ENCODE data around the gene NEURL1. TPM values are rescaled to one million over a fixed set of nuclear protein-coding genes. Genes with fewer than 3 reads are reported as not detected.

Gene NEURL1
- total RNA-seq, 3 donors from 2014 or later (not counting 1 experiment from before 2014, with no cell fraction given), result 0.95 to 8.5 (median 1.5) TPM

GRCh38 chr10:103449208-103450144 lies 44.0 kb upstream of the NEURL1 start:
- H3K9me3 ChIP-seq (ENCODE audit: control insufficient read depth, insufficient read depth, low read length), result no peaks in the 10 kb centered on the region
- TF ChIP-seq CTCF (IDR thresholded peaks at IDR 0.05), result no peak
- Mint-ChIP-seq H3K4me1 (peaks cover 60 to 76% of the 10 kb centered on the region in 2 donors), H3K27me3 (ENCODE audit: low read depth in 2 of 2) (no peaks in the 10 kb centered on the region), H3K4me3 (peak overlapping the region; percentile 96), H3K36me3 (peaks cover 15% of the 10 kb centered on the region), H3K27ac (peak overlapping the region; percentile 82 to 91), H3K9me3 (no peaks in the 10 kb centered on the region)
- H3K27ac ChIP-seq (ENCODE audit: low read length), result peak overlapping the region; percentile 21
- 83% methylated on average over 34 of the region's 34 CpGs for WGBS (ENCODE audit: insufficient coverage)
- no peak overlapping the region for H3K4me3 ChIP-seq (ENCODE audit: low read length)
- intact Hi-C loops (cut with micrococcal nuclease), result no loop called here
- no peak for DNase-seq
- H3K27me3 ChIP-seq (ENCODE audit: control insufficient read depth, insufficient read depth, low read length), result no peaks in the 10 kb centered on the region
- peaks cover 50% of the 10 kb centered on the region for H3K36me3 ChIP-seq (ENCODE audit: control insufficient read depth, insufficient read depth, low read length)
- H3K4me1 ChIP-seq (ENCODE audit: control insufficient read depth, insufficient read depth, low read length), result peaks cover 62% of the 10 kb centered on the region
- ATAC-seq, result no peak

GRCh38 chr10:103450201-103450695 lies 43.3 kb upstream of the NEURL1 start:
- Mint-ChIP-seq H3K27ac (peak overlapping the region; percentile 82 to 91), H3K4me1 (peaks cover 55 to 71% of the 10 kb centered on the region in 2 donors), H3K36me3 (peaks cover 15% of the 10 kb centered on the region), H3K4me3 (peak overlapping the region; percentile 96), H3K9me3 (no peaks in the 10 kb centered on the region), H3K27me3 (ENCODE audit: low read depth in 2 of 2) (no peaks in the 10 kb centered on the region)
- H3K4me3 ChIP-seq (ENCODE audit: low read length), result peak overlapping the region; percentile 85
- H3K36me3 ChIP-seq (ENCODE audit: control insufficient read depth, insufficient read depth, low read length), result peaks cover 42% of the 10 kb centered on the region
- no peak for TF ChIP-seq CTCF (IDR thresholded peaks at IDR 0.05)
- DNase-seq (no peak), ATAC-seq (no peak)
- H3K4me1 ChIP-seq (ENCODE audit: control insufficient read depth, insufficient read depth, low read length), result peaks cover 62% of the 10 kb centered on the region
- H3K27ac ChIP-seq (ENCODE audit: low read length), result peak overlapping the region; percentile 65
- H3K27me3 ChIP-seq (ENCODE audit: control insufficient read depth, insufficient read depth, low read length), result no peaks in the 10 kb centered on the region
- 84% methylated on average over 12 of the region's 12 CpGs for WGBS (ENCODE audit: insufficient coverage)
- intact Hi-C loops (cut with micrococcal nuclease), result no loop called here
- H3K9me3 ChIP-seq (ENCODE audit: control insufficient read depth, insufficient read depth, low read length), result no peaks in the 10 kb centered on the region

GRCh38 chr10:103451091-103451813 lies 42.3 kb upstream of the NEURL1 start:
- WGBS (ENCODE audit: insufficient coverage), result under 1% methylated on average over 14 of the region's 14 CpGs
- Mint-ChIP-seq H3K9me3 (no peaks in the 10 kb centered on the region), H3K36me3 (peaks cover 15% of the 10 kb centered on the region), H3K4me3 (peak overlapping the region; percentile 96), H3K4me1 (peaks cover 55 to 68% of the 10 kb centered on the region in 2 donors), H3K27ac (peak overlapping the region; percentile 82 to 91), H3K27me3 (ENCODE audit: low read depth in 2 of 2) (no peaks in the 10 kb centered on the region)
- peaks cover 32% of the 10 kb centered on the region for H3K36me3 ChIP-seq (ENCODE audit: control insufficient read depth, insufficient read depth, low read length)
- TF ChIP-seq CTCF (IDR thresholded peaks at IDR 0.05), result no peak
- ATAC-seq (peak; percentile 50 to 73 (median 58)), DNase-seq (peak; percentile 37 to 68)
- H3K4me1 ChIP-seq (ENCODE audit: control insufficient read depth, insufficient read depth, low read length), result peaks cover 62% of the 10 kb centered on the region
- H3K4me3 ChIP-seq (ENCODE audit: low read length), result peak overlapping the region; percentile 85
- intact Hi-C loops (cut with micrococcal nuclease), result no loop called here
- no peaks in the 10 kb centered on the region for H3K27me3 ChIP-seq (ENCODE audit: control insufficient read depth, insufficient read depth, low read length)
- no peaks in the 10 kb centered on the region for H3K9me3 ChIP-seq (ENCODE audit: control insufficient read depth, insufficient read depth, low read length)
- H3K27ac ChIP-seq (ENCODE audit: low read length), result peak overlapping the region; percentile 65

Data from natural killer cell (primary cell).